ENCODE data around the gene OLFM4. TPM values are rescaled to one million over a fixed set of nuclear protein-coding genes. Genes with fewer than 3 reads are reported as not detected.

Gene OLFM4
- polyA plus RNA-seq, 1 donor (not counting 4 experiments of a cell fraction or from before 2014, with no cell fraction given) = not detected

- peaks cover 27% of the 10 kb centered on the region for H3K27me3 ChIP-seq (ENCODE audit: control insufficient read depth, extremely low read depth, insufficient read depth, low read length)
- no peak for TF ChIP-seq CTCF (optimal IDR thresholded peaks at IDR 0.05 in 1 of 3, IDR thresholded peaks at IDR 0.05 in 1 of 3, conservative IDR thresholded peaks at IDR 0.05 in 1 of 3; ENCODE audit: extremely low read depth in 1 of 3, insufficient read depth in 2 of 3, low read length in 3 of 3)
- TF ChIP-seq EZH2 (IDR thresholded peaks at IDR 0.05; ENCODE audit: low read length) = no peak
- H3K9me3 ChIP-seq (ENCODE audit: control insufficient read depth, low read depth, low read length) = no peaks in the 10 kb centered on the region
- H3K4me1 ChIP-seq (ENCODE audit: control insufficient read depth, extremely low read depth, insufficient read depth, low read length) = no peaks in the 10 kb centered on the region
- no peak for DNase-seq (ENCODE audit: low read depth, low spot score)
- no peak for FAIRE-seq
- dilution Hi-C loops (cut with MboI; ENCODE audit: extremely low pct_ligation_motif_present, low sequenced_read_pairs) = no loop called here
- H3K79me2 ChIP-seq (ENCODE audit: control insufficient read depth, insufficient read depth, low read length) = no peaks in the 10 kb centered on the region
- no peaks in the 10 kb centered on the region for H3K9me1 ChIP-seq (ENCODE audit: control insufficient read depth, extremely low read depth, insufficient read depth, low read length)
- no peaks in the 10 kb centered on the region for H4K20me1 ChIP-seq (ENCODE audit: control insufficient read depth, extremely low read depth, insufficient read depth, low read length)
- no peaks in the 10 kb centered on the region for H3K36me3 ChIP-seq (ENCODE audit: control insufficient read depth in 2 of 2, extremely low read depth in 1 of 2, insufficient read depth in 2 of 2, low read length in 2 of 2)
- H3K27ac ChIP-seq (ENCODE audit: control insufficient read depth, insufficient read depth, low read length) = no peak overlapping the region
- no peak overlapping the region for H2AFZ ChIP-seq (ENCODE audit: control insufficient read depth, low read length)
- no peak overlapping the region for H3K4me3 ChIP-seq (ENCODE audit: control insufficient read depth in 2 of 3, extremely low read depth in 1 of 3, insufficient read depth in 2 of 3, low read depth in 1 of 3, low read length in 3 of 3)
- H3K9ac ChIP-seq (ENCODE audit: control insufficient read depth, extremely low read depth, insufficient read depth, low read length) = no peak overlapping the region
- no peak overlapping the region for H3K4me2 ChIP-seq (ENCODE audit: control insufficient read depth, extremely low read depth, insufficient read depth, low read depth, low read length)
These were observed 11.1 kb upstream of the OLFM4 start for GRCh38 chr13:53017433-53017970.

- H3K79me2 ChIP-seq (ENCODE audit: control insufficient read depth, insufficient read depth, low read length) = no peaks in the 10 kb centered on the region
- H3K4me2 ChIP-seq (ENCODE audit: control insufficient read depth, extremely low read depth, insufficient read depth, low read depth, low read length) = no peak overlapping the region
- no peaks in the 10 kb centered on the region for H4K20me1 ChIP-seq (ENCODE audit: control insufficient read depth, extremely low read depth, insufficient read depth, low read length)
- no peaks in the 10 kb centered on the region for H3K9me3 ChIP-seq (ENCODE audit: control insufficient read depth, low read depth, low read length)
- DNase-seq (ENCODE audit: low read depth, low spot score) (no peak), FAIRE-seq (no peak)
- H3K9me1 ChIP-seq (ENCODE audit: control insufficient read depth, extremely low read depth, insufficient read depth, low read length) = no peaks in the 10 kb centered on the region
- no peak overlapping the region for H2AFZ ChIP-seq (ENCODE audit: control insufficient read depth, low read length)
- no peak overlapping the region for H3K9ac ChIP-seq (ENCODE audit: control insufficient read depth, extremely low read depth, insufficient read depth, low read length)
- TF ChIP-seq EZH2 (IDR thresholded peaks at IDR 0.05; ENCODE audit: low read length) = no peak
- no peak for TF ChIP-seq CTCF (optimal IDR thresholded peaks at IDR 0.05 in 1 of 3, IDR thresholded peaks at IDR 0.05 in 1 of 3, conservative IDR thresholded peaks at IDR 0.05 in 1 of 3; ENCODE audit: extremely low read depth in 1 of 3, insufficient read depth in 2 of 3, low read length in 3 of 3)
- dilution Hi-C loops (cut with MboI; ENCODE audit: extremely low pct_ligation_motif_present, low sequenced_read_pairs) = no loop called here
- no peaks in the 10 kb centered on the region for H3K4me1 ChIP-seq (ENCODE audit: control insufficient read depth, extremely low read depth, insufficient read depth, low read length)
- H3K36me3 ChIP-seq (ENCODE audit: control insufficient read depth in 2 of 2, extremely low read depth in 1 of 2, insufficient read depth in 2 of 2, low read length in 2 of 2) = no peaks in the 10 kb centered on the region
- no peak overlapping the region for H3K4me3 ChIP-seq (ENCODE audit: control insufficient read depth in 2 of 3, extremely low read depth in 1 of 3, insufficient read depth in 2 of 3, low read depth in 1 of 3, low read length in 3 of 3)
- peaks cover 22% of the 10 kb centered on the region for H3K27me3 ChIP-seq (ENCODE audit: control insufficient read depth, extremely low read depth, insufficient read depth, low read length)
- no peak overlapping the region for H3K27ac ChIP-seq (ENCODE audit: control insufficient read depth, insufficient read depth, low read length)
These were observed 9.6 kb upstream of the OLFM4 start for GRCh38 chr13:53018690-53019647.
